Activated T-helper 1 cell treated with anti-CD3 and anti-CD28 coated beads, Interleukin-12 subunit alpha, Interleukin-12 subunit beta, Interleukin-2, Interleukin-4 antibody, amounts not matched to agents 30 ng/mL and 10 ng/mL and 1 ng/mL, durations not matched to agents 14 hours and 24 hours and 36 hours (primary cell): ENCODE measurements around the gene PLXNC1. TPM values are rescaled to one million over a fixed set of nuclear protein-coding genes. Genes with fewer than 3 reads are reported as not detected.

ENCODE experiments used
- DNase-seq: peaks from one replicate; pipeline ENCODE4 v3.0.0; 2021; ENCODE audit warnings: low spot score
- H3K27ac Mint-ChIP-seq: one replicate; pipeline ENCODE4 v1.8.0; 2021; ENCODE audit warnings: mild to moderate bottlenecking, mixed read lengths
- H3K27me3 Mint-ChIP-seq: one replicate; pipeline ENCODE4 v1.8.0; 2022; ENCODE audit warnings: mild to moderate bottlenecking, moderate library complexity, mixed read lengths; ENCODE audit not compliant: insufficient read depth
- H3K36me3 Mint-ChIP-seq: one replicate; pipeline ENCODE4 v1.8.0; 2021; ENCODE audit warnings: low read depth, mixed read lengths
- H3K4me1 Mint-ChIP-seq: one replicate; pipeline ENCODE4 v1.8.0; 2021; ENCODE audit warnings: low read depth, mixed read lengths
- H3K4me3 Mint-ChIP-seq: one replicate; pipeline ENCODE4 v1.8.0; 2021; ENCODE audit warnings: mild to moderate bottlenecking, moderate library complexity, mixed read lengths
- H3K9me3 Mint-ChIP-seq: one replicate; pipeline ENCODE4 v1.8.0; 2021; ENCODE audit warnings: mixed read lengths
- intact Hi-C: fragments of 100-400 bp; cut with micrococcal nuclease; formaldehyde crosslinking; loops from one replicate; pipeline ENCODE4 v1.15.1; 2024
- total RNA-seq: library from RNA; stranded (reverse); gene quantifications from 2 replicates; pipeline ENCODE4 v1.2.3, GENCODE V29; 2022

The PLXNC1 gene
- total RNA-seq, 1 donor from 2014 or later: 22.7 TPM

DNA sequence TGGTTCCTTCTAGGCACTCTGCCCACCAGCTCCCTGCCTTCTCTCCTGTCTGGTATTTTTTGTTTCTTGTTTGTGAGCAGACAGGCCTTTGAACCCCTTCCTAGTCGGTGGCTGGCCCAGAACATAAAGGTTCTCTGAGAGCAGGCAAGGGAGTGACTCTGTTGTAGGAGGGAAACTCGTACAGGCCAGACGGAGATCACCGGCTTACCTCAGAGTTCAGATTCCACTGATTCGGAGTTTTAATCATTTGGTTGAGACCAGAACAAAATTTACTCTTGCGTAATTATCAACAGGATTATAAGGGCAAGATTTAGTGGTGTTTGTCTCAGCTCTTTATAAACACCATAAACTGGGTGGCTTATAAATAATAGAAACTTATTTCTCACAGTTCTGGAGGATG, 128.3 kb downstream of the PLXNC1 start:
- H3K27ac Mint-ChIP-seq: no peak overlapping the region
- peaks cover 36% of the 10 kb centered on the region for H3K36me3 Mint-ChIP-seq
- H3K4me3 Mint-ChIP-seq: no peak overlapping the region
- peaks cover 10% of the 10 kb centered on the region for H3K4me1 Mint-ChIP-seq
- H3K27me3 Mint-ChIP-seq: no peaks in the 10 kb centered on the region
- DNase-seq: no peak
- intact Hi-C loops: no loop called here
- no peaks in the 10 kb centered on the region for H3K9me3 Mint-ChIP-seq

DNA sequence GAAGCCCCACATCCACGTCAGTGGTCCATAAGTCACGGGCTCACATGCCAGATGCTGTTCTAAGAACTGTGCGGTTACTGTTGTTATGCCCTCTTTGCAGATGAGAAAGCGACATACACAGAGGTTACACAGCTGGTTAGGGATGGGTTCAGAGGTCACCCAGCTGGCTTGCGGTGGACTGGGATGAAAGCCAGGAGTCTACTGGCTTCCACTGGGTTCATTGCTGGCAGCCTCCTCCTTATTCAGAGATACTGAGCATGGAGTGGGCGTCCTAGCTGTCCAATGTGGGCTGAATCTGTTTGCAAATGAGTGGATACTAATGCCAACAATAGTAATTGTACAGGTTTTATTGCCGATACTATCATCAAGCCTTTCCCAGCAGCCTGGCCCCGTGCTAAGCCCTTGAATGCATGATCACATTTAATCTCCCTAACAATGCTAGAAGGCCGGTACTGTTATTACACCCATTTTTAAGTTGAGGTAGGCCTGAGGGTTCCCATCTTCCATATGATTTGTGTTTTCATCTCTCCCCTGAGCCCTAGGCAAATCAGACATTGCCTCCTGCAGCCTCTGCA, 129.1 kb downstream of the PLXNC1 start:
- H3K36me3 Mint-ChIP-seq: peaks cover 36% of the 10 kb centered on the region

DNA sequence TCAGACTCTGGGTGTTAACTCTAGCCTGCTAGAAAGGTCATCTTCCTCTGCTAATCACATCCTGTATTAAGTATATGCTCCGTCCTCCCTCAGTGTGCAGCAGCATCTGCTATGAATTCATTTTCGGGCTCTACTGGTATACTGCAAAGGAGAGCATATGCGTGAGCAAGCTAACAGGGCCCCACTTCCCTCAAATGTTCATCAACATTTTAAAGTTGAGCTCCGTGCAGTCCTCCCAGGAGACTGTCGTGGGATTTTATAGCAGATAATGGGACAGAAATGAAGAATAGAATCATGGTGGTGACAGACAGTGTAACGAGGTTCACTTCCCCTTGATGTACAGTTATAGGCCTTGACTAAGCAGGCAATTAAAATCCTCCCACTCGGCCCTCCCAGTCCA, 131.7 kb downstream of the PLXNC1 start:
- Mint-ChIP-seq H3K9me3 (no peaks in the 10 kb centered on the region), H3K4me1 (peaks cover 30% of the 10 kb centered on the region), H3K27ac (no peak overlapping the region), H3K36me3 (peaks cover 39% of the 10 kb centered on the region), H3K4me3 (no peak overlapping the region), H3K27me3 (no peaks in the 10 kb centered on the region)
- intact Hi-C loops: no loop called here
- no peak for DNase-seq

More for the DNA sequence above, 129.1 kb downstream of the PLXNC1 start:
- peaks cover 11% of the 10 kb centered on the region for H3K4me1 Mint-ChIP-seq
- no peak for DNase-seq
- no peaks in the 10 kb centered on the region for H3K27me3 Mint-ChIP-seq
- H3K9me3 Mint-ChIP-seq: no peaks in the 10 kb centered on the region
- H3K27ac Mint-ChIP-seq: no peak overlapping the region
- intact Hi-C loops: no loop called here
- H3K4me3 Mint-ChIP-seq: no peak overlapping the region

DNA sequence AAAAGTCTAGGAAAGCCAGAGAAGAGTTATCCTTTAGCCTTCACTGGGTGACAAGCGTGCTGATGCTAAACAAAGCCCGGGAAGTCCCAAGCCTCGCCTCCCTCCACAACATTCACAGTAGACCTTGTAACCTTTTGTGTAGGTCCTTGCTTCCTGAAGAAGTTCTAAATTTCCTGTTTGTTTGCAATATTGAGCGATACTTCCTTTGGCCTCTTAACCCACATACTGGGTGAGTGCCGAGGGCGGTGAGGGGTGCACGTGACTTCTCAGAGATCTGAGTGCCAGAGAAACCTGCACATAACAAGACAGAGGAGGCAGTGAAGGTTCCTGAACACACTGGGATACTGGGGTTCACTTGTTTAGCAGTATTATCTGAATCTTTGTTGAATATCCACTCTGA, 134.3 kb downstream of the PLXNC1 start:
- Mint-ChIP-seq H3K4me1 (peaks cover 30% of the 10 kb centered on the region), H3K36me3 (peaks cover 49% of the 10 kb centered on the region), H3K27me3 (no peaks in the 10 kb centered on the region), H3K9me3 (no peaks in the 10 kb centered on the region), H3K27ac (peak overlapping the region; percentile 67), H3K4me3 (peak overlapping the region; percentile 20)
- intact Hi-C loops: loop anchor here (1.0 to 2.0 kb wide), 2 partner anchors 20 to 23 kb away; no protein-coding TSS in a partner anchor
- peak; percentile 32 for DNase-seq

DNA sequence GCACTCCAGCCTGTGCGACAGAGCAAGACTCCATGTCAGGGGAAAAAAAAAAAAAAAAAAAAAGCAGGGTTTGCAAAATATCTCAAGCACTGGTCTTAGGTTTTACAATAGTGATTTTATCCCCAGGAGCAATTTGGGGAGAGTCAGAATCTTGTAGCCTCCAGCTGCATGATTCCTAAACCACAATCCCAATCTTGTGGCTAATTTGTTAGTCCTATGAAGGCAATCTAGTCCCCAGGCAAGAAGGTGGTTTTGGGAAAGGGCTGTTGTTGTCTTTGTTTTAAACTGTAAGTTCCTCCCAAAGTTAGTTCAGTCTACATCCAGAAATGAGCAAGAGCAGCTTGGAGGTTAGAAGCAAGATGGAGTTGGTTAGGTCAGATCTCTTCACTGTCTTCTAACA, 135.7 kb downstream of the PLXNC1 start:
- H3K27ac Mint-ChIP-seq: no peak overlapping the region
- no peaks in the 10 kb centered on the region for H3K27me3 Mint-ChIP-seq
- H3K4me1 Mint-ChIP-seq: peaks cover 30% of the 10 kb centered on the region
- no peak for DNase-seq
- H3K9me3 Mint-ChIP-seq: no peaks in the 10 kb centered on the region
- H3K4me3 Mint-ChIP-seq: no peak overlapping the region
- intact Hi-C loops: no loop called here
- peaks cover 55% of the 10 kb centered on the region for H3K36me3 Mint-ChIP-seq

DNA sequence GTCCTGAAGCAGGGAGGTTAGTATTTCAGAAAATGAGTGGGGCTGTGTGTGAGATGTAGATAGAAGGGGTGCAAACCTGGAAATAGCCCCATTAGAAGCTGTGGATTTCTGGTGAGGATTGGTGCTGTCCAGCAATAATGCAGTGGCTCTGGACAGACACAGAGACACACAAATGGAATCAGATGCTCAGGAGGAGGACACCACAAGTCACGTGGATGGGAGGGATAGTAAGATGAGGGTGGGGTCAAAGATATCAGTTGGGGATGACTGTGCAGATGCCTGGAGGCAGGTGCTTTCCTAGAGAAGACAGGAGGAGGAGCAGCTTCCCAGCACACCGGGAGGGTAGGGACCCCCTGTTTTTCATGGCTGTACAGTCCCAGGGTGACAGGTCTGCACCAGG, 136.5 kb downstream of the PLXNC1 start:
- no peaks in the 10 kb centered on the region for H3K27me3 Mint-ChIP-seq
- no peak overlapping the region for H3K27ac Mint-ChIP-seq
- no peaks in the 10 kb centered on the region for H3K9me3 Mint-ChIP-seq
- intact Hi-C loops: no loop called here
- H3K36me3 Mint-ChIP-seq: peaks cover 54% of the 10 kb centered on the region
- H3K4me1 Mint-ChIP-seq: peaks cover 30% of the 10 kb centered on the region
- H3K4me3 Mint-ChIP-seq: no peak overlapping the region
- DNase-seq: no peak

DNA sequence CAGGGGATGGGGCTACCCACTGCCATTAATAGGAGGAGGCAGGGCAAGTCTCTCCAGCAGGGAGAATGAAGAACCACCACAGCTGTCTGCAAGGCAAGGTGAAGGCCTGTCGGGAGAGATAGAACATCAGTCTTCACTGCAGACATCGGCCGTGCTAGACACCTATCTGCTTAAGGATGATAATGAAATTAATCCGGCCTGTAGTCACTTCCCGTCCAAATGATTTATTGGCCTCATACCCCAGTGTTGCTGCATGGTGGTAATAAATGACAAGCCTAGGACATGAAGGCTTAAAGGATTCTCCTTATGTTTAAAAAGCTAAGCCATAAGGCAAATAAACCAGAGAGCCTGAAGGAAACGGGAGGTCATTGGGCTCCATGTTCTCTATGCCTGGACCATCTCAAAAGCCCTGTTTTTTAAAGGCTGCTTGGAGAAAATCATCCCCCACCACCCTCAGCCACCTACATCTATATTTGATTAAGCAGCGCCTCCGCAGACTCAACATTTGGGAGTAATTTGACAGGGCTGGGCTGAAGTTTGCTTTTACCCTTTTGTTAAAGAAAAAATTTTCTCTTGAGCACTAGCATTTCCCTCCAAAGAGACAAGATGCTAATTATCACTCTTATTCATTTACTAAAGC, 137.7 kb downstream of the PLXNC1 start:
- DNase-seq: no peak
- Mint-ChIP-seq H3K4me1 (peaks cover 30% of the 10 kb centered on the region), H3K4me3 (no peak overlapping the region), H3K36me3 (peaks cover 48% of the 10 kb centered on the region), H3K27ac (no peak overlapping the region), H3K9me3 (no peaks in the 10 kb centered on the region), H3K27me3 (no peaks in the 10 kb centered on the region)
- intact Hi-C loops: no loop called here

DNA sequence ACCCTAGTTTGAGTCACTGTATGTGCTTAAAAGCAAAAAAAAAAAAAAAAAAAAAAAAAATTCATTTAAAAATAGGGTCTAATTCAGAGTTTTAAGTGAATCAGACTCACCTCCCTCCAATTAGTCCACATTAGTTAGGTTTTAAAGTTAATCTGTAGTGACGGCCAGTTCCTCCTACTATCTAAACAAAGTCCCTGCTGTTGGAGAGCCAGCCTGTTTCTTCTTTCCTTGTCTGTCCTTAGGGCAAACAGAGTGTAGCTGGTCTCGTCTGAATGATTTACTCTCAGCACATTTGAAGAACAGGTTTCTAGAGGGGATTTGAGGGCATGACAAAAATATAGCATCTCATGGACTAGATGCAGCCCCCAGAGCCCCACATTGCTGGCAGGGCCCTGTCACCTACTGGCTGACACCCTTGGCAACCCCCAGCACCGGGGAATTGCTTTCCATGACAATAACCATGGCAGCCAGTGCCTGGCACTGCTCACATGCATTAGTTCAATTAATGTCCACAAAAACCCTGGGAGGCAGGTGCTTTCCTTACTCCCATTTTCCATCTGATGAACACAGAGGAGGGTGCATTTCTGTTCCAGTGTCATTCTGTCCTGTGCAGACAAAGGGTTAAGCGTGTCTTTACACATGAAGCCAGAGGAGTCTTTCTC, 138.3 kb downstream of the PLXNC1 start:
- peaks cover 48% of the 10 kb centered on the region for H3K36me3 Mint-ChIP-seq
- no peaks in the 10 kb centered on the region for H3K27me3 Mint-ChIP-seq
- H3K4me3 Mint-ChIP-seq: no peak overlapping the region
- DNase-seq: no peak
- H3K9me3 Mint-ChIP-seq: no peaks in the 10 kb centered on the region
- H3K27ac Mint-ChIP-seq: no peak overlapping the region
- H3K4me1 Mint-ChIP-seq: peaks cover 27% of the 10 kb centered on the region
- intact Hi-C loops: no loop called here

DNA sequence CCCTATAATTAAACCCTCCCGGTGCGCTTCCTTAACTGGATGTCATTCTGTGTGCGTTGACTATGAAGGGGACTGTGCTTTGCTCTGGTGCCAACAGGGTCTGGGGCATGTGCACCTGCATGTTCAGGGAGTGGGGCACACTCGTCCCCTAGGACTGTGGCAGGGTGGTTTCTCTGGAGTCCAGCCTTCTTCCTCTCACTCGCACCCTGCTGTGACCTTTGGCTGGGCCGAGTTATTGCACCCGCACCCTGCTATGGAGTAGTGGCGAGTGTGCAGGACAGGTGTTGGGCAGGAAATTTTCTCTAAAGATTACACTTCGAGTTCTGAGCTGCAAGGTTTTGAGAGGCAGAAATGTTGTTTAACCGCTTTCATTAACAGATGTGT, 138.9 kb downstream of the PLXNC1 start:
- intact Hi-C loops: no loop called here
- no peaks in the 10 kb centered on the region for H3K27me3 Mint-ChIP-seq
- no peak overlapping the region for H3K4me3 Mint-ChIP-seq
- no peaks in the 10 kb centered on the region for H3K9me3 Mint-ChIP-seq
- H3K27ac Mint-ChIP-seq: no peak overlapping the region
- peaks cover 48% of the 10 kb centered on the region for H3K36me3 Mint-ChIP-seq
- peaks cover 22% of the 10 kb centered on the region for H3K4me1 Mint-ChIP-seq
- no peak for DNase-seq

DNA sequence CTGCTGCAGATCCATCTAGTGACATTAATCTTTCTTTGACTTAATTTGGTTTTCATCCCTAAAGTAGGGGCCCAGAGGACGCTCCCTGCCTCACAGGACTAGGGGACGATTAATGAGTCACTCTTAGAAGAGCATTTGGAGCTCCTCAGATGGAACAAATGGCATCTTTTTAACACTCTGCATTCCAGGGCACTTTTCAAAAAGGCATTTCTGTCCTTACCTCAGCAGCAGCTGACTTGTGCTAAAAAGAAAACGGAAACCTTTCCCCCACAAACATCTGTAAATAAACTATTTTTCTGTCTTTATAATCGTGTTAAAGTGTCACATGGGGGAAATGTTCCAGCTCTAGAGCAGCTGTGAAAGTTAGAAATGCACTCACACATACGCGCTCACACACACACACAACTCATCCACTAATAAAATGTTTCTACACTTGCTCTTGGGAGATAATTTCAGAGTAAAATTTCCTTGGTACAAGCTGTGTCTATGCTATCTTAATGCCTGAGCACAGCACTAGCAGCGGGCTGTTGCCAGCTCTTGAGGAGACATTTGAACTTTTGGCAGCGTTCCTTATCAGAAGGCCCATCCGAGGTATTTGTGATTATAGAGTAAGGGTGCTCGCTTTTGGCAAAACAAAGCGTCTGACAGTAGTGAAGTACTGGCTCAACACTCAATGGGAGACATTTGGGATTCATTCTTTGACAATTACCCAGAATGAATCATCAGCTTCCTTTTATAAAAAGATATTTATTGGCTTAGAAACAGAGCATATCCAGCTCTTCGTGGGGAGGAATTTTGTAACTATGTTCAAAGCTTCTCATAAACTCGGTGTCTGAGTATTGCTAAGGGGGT, 141.3 kb downstream of the PLXNC1 start:
- H3K9me3 Mint-ChIP-seq: no peaks in the 10 kb centered on the region

DNA sequence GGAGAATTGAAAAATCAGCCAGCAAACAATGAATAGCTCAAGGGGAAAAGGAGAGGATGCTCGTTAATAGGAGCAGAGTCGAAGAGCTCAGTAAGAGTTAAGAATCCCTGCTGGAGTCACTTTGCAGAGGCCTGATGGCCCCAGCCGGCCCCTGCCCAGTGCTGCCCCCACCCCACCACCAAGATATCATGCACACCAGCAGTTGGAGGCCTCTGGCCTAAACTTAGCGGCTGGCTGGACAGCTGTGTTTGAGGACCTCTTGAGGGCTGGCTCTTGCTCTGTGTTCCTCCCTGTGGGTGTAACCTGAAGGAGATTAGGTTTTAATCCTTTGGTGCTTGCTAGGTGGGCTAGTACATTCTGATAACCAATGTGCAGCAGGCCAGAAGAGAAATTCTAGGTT, 142.0 kb downstream of the PLXNC1 start:
- Mint-ChIP-seq H3K4me3 (no peak overlapping the region), H3K36me3 (peaks cover 45% of the 10 kb centered on the region), H3K4me1 (peaks cover 10% of the 10 kb centered on the region), H3K9me3 (no peaks in the 10 kb centered on the region), H3K27ac (no peak overlapping the region), H3K27me3 (no peaks in the 10 kb centered on the region)
- no peak for DNase-seq
- intact Hi-C loops: no loop called here

More for the DNA sequence above, 141.3 kb downstream of the PLXNC1 start:
- intact Hi-C loops: no loop called here
- no peak overlapping the region for H3K27ac Mint-ChIP-seq
- H3K36me3 Mint-ChIP-seq: peaks cover 41% of the 10 kb centered on the region
- H3K27me3 Mint-ChIP-seq: no peaks in the 10 kb centered on the region
- no peak overlapping the region for H3K4me3 Mint-ChIP-seq
- DNase-seq: no peak
- peaks cover 12% of the 10 kb centered on the region for H3K4me1 Mint-ChIP-seq

DNA sequence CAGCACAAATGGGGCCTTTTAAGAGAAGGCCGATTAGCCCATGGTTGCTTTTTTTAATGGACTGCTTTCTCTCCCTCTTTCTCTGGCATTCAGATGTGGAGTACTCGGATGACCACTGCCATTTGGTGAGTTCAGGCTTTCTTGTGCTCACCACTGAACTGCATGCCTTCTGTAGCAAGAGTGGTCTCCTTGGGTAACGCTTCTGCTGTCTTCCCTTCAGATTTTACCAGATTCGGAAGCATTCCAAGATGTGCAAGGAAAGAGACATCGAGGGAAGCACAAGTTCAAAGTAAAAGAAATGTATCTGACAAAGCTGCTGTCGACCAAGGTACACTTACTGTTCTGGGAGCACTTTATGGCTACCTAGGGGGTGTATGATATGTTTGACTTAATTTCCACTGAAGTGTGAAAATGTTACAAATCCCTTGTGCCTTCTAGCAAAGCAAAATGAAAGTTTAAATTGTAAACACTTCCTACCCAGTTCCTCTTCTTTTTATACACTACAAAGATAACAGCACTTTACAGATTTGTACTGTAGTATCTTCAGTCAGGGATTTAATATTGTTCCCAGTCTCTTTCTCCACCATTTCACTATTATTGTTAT, 148.8 kb downstream of the PLXNC1 start:
- intact Hi-C loops: no loop called here

More for the DNA sequence above, 148.8 kb downstream of the PLXNC1 start:
- DNase-seq: no peak
- Mint-ChIP-seq H3K4me3 (no peak overlapping the region), H3K4me1 (peaks cover 22% of the 10 kb centered on the region), H3K27me3 (no peaks in the 10 kb centered on the region), H3K9me3 (peaks cover 3% of the 10 kb centered on the region), H3K27ac (no peak overlapping the region), H3K36me3 (peaks cover 69% of the 10 kb centered on the region)
